Neural progenitor cell (in vitro differentiated cells): ENCODE measurements around the gene TBCK.

Experiments used
- CTCF ChIP-seq: fragments of 200-600 bp; sonication (generic); IDR thresholded peaks from 2 replicates; pipeline ENCODE4 v1.5.1; 2017; ENCODE audit warnings: antibody characterized with exemption, mild to moderate bottlenecking
- EZH2 ChIP-seq: fragments of 200-600 bp; sonication (generic); IDR thresholded peaks from 2 replicates; pipeline ENCODE4 v1.6.1; 2017; ENCODE audit warnings: antibody characterized with exemption, mild to moderate bottlenecking, moderate library complexity

- TF ChIP-seq CTCF (no peak), EZH2 (no peak)
These were observed 51.7 kb downstream of the TBCK start for GRCh38 chr4:106264331-106264728.
